ES-I3 (cell line): Measurements from ENCODE around the gene RAB23.

ENCODE experiments used
- H3K36me3 ChIP-seq: 2 replicates; pipeline ENCODE4 v1.6.1; 2013; ENCODE audit warnings: mild to moderate bottlenecking, low read length, control low read depth, moderate library complexity; ENCODE audit not compliant: insufficient read depth
- H3K4me1 ChIP-seq: 2 replicates; pipeline ENCODE4 v1.6.1; 2013; ENCODE audit warnings: mild to moderate bottlenecking, control low read depth, low read length; ENCODE audit not compliant: insufficient read depth
- H3K9ac ChIP-seq: 2 replicates; pipeline ENCODE4 v1.6.1; 2013; ENCODE audit warnings: low read depth, mild to moderate bottlenecking, low read length, moderate library complexity
- H3K9me3 ChIP-seq: 2 replicates; pipeline ENCODE4 v1.6.1; 2013; ENCODE audit warnings: mild to moderate bottlenecking, low read length, moderate library complexity; ENCODE audit not compliant: control insufficient read depth, insufficient read depth

Gene RAB23

DNA sequence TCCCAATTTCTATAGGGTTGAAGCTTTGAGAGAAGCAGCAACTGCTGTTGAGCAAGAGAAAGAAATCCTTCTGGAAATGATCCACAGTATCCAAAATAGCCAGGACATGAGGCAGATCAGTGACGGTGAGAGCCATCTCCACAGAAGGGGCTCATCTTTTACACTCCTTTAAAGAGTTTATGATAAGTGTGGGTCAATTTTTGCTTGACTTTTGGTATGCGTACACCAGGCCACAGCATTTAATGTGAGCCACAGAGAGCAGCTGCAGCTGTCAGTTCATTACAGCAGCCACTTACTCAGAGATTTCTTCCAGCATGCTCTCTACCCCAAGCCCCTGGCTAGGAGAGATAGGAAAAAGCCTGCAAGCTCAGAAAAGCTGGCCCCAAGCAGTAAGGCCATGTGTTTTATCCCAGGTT is 40.1 kb downstream of the RAB23 start:
- no peak overlapping the region for H3K9ac ChIP-seq
- peaks cover 8% of the 10 kb centered on the region for H3K36me3 ChIP-seq
- no peaks in the 10 kb centered on the region for H3K4me1 ChIP-seq

DNA sequence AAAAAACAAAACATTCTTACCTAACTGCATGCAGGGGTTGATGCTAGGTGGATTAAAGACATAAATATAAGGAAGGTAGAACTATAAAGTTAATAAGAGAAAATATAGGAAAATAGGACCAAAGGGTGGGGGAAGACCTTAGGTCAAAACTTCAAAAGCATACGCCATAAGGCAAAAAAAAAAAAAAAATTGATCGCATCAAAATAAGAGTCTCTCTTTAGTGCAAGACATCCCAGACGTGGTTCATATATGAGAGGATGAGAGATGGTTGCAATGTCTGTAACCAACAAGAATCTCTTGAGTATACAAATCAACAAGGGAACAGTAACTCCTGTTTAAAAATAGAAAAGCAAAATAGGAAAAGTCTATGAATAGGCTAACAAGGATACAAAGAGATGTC is 41.5 kb downstream of the RAB23 start:
- H3K36me3 ChIP-seq, result peaks cover 6% of the 10 kb centered on the region
- H3K9ac ChIP-seq, result no peak overlapping the region
- H3K4me1 ChIP-seq, result peaks cover 4% of the 10 kb centered on the region; the same call in 1 of the 2 replicates
- no peaks in the 10 kb centered on the region for H3K9me3 ChIP-seq

More for the DNA sequence above, 40.1 kb downstream of the RAB23 start:
- no peaks in the 10 kb centered on the region for H3K9me3 ChIP-seq

DNA sequence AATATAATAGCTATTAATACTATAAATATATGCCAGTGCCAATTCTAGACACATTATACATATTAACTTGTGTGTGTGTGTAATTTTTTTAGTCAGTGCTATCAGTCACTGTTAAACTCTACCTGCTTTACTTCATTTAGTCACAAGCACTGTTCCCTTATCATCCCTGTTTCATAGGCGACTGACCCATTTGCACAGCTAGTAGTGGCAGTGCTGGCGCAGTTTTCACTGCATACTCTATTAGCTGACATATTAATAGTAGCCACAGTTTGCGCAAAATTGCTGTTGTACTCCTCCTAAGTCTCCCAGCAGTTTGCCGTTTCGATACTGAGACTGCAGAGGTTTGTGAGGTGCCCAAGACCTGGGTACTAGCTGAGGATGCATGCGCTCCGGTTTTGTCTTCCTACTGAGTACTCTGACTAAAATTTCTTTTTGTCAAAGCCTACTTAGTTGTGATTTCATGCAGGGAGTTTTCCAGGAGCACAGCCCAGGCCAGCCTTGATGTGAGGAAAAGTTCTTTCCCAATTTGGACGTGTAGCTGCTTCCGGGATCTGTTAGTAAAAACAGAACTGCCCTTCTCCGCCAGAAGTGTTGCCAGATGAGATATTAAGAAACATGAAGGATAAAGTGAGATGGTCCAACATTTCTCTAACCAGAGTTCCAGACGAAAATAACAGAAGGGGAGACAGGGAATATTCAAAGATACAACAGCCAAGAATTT is 44.4 kb downstream of the RAB23 start:
- Histone ChIP-seq H3K36me3 (peaks cover 4% of the 10 kb centered on the region; the same call in 1 of the 2 replicates), H3K9me3 (no peaks in the 10 kb centered on the region), H3K9ac (no peak overlapping the region), H3K4me1 (peaks cover 12% of the 10 kb centered on the region)

DNA sequence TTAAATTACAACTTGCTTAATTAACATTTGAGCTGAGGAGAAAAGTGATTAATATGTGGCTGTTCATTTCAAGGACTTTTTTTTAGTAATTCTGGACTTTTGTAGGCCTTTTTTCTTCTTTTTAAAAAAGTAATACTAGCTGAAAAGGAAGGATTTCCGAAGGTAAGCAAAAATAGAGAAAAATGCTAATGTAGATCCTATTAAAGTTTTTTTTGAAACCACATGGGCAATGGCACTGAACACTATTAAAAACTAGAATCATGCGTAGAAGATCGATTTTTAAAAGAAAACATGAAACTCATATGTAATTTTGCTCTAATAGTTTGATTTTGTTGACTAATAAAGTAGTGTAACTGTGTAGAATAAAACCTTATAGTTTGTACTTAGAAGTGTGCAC is 47.6 kb downstream of the RAB23 start:
- H3K36me3 ChIP-seq, result no peaks in the 10 kb centered on the region
- peaks cover 12% of the 10 kb centered on the region for H3K4me1 ChIP-seq
- no peaks in the 10 kb centered on the region for H3K9me3 ChIP-seq
- H3K9ac ChIP-seq, result peak overlapping the region; percentile 94; the same call in 1 of the 2 replicates

DNA sequence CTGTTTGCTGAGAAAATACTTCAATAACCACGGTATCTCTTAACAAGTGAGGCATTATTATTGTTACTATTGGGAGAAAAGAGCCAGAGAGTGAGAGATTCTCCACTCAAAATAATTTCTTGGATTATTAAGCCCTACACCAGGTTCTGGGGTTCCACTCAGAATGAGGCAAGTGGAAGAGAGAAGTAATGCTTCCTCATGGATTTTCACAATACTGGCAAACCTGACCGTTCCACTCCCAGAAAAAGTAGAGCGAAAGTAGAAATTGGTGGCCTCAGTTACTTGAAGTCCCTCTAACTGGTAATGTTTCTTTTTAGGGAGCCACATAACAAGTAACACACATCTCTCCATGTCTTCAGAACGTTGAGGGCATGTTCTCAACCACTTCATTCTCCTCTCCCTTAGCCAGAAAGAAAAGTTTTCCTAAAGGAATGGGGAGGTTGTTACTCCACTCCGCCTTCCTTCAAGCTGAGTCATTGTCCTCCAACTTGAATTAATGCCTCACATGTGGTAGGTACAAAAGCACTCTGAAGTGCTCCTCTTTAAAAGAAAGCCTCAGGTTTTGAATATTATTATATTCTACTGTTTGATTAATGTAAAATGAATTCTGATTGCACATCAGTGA is 48.1 kb downstream of the RAB23 start:
- Histone ChIP-seq H3K9ac (peak overlapping the region; percentile 94), H3K9me3 (no peaks in the 10 kb centered on the region), H3K4me1 (peaks cover 12% of the 10 kb centered on the region), H3K36me3 (no peaks in the 10 kb centered on the region)

DNA sequence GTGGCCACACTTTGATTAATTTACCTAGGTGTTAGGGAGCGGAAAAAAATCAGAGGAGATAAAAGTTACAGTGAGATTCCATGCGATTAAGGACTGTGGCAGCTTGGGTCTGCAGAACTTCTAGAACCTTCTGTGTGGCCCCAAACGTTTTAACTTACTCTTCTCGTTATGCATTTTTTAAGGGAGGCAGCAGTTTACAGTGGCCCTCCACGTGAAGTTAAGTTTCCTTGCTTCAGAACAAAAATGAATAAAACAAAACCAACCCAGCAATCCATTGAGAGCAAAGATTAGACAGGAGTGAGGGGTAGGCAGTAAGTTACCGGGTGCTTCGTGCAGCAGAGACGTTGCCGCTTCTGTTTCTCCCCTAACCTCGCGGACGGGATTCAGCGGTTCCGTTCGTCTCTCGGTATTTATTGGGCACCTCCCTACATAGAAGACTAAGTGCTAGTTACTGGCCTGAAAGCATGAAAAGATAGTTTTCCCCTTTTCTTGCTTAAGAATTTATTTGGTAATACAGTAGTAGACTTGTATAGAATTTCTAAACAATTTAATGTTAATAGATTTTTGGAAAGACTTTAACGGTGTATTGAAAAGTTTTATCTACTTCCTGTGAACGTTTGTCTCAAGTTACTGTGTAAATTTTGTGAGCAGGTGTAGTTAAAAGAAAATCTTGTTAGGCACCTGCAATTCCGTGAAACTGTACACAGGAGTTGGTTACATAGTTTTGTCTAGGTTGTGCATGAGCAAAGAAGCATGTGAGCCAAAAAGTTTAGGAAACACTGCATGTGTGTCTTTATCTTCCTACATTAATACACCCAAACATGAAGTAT is 48.8 kb downstream of the RAB23 start:
- Histone ChIP-seq H3K9ac (peak overlapping the region; percentile 94), H3K36me3 (no peaks in the 10 kb centered on the region), H3K9me3 (no peaks in the 10 kb centered on the region), H3K4me1 (peaks cover 12% of the 10 kb centered on the region)

DNA sequence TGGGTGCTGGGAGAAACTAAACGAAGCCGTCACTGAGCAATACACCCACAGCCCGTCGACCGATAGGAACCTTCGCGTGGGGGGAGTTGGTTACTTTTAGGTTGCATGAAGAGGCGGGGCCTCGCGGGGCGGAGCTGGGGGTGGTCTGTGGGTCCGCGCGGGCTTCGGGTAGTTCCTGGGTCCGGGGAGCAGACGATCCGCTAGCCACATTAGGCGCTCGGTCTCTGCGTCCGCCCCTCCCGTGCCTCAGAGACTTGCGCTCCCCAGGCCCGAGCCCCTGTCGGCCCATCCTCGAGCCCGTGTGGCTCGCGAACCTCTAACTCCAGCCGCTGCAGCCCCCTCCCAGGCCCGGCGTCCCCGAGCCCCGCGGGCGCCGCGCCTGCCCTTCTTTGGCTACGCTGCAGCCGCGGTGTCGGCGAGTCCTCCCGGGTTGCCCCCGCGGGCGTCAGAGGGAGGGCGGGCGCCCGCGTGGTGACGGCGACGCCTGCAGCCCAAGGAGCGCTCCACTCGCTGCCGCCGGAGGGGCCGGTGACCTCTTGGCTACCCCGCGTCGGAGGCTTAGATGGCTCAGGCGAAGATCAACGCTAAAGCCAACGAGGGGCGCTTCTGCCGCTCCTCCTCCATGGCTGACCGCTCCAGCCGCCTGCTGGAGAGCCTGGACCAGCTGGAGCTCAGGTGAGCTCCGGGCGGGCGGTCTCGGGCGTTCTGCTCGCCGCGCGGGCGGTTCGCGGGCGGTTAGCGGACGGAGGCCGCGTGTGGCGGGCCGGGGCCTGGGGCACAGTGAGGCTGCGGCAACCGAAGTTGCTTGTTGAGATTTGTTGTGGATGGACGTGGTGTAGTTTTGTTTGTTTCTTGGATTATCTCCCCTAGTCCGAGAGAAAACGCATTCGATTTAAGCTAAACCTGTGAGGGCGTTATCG is 49.7 kb downstream of the RAB23 start, which contains the start of gene BAG2:
Gene BAG2 (plus strand): TSS at position 191 of the 920 bp plus-strand sequence. CDS start 372 bp downstream, at position 563.
- Histone ChIP-seq H3K4me1 (peaks cover 12% of the 10 kb centered on the region), H3K9me3 (no peaks in the 10 kb centered on the region), H3K9ac (peak within 1 kb of the TSS; percentile 94), H3K36me3 (no peaks in the 10 kb centered on the region)

DNA sequence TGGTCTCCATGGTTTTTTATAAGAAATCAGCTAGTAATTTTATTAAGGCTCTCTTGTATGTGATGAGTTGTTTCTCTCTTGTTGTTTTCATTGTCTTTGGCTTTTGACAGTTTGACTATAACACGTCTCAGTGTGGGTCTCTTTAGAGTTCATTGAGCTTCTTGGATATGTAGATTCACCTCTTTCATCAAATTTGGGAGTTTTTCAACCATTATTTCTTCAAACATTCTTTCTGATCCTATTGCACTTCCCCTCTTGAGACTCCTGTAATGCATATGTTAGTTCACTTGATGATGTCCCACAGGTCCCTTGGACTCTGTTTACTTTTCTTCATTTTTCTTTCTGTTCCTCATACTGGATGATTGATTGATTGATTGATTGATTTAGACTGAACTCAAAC is 57.0 kb downstream of the RAB23 start:
- H3K36me3 ChIP-seq, result no peaks in the 10 kb centered on the region
- H3K9ac ChIP-seq, result no peak overlapping the region
- H3K9me3 ChIP-seq, result no peaks in the 10 kb centered on the region
- H3K4me1 ChIP-seq, result no peaks in the 10 kb centered on the region

DNA sequence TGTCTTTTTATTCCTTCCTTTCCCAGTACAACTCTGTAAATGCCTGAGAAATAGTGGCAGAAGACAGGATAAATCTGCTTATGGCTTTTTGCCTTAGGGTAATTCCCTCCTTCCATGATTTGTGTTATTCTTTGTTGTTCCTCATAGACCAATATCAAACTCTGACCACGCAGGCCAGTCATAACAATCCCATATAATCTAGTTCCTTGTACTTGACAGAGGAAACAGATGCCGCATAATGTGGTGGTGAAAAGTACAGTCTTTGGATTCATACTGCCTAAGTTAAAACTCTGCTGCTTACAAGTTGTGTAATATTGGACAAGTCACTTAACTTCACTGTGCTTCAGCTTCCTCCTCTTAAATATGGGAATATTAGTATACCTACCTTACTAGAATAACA is 58.2 kb downstream of the RAB23 start:
- H3K36me3 ChIP-seq, result no peaks in the 10 kb centered on the region
- no peak overlapping the region for H3K9ac ChIP-seq
- no peaks in the 10 kb centered on the region for H3K4me1 ChIP-seq
- no peaks in the 10 kb centered on the region for H3K9me3 ChIP-seq

DNA sequence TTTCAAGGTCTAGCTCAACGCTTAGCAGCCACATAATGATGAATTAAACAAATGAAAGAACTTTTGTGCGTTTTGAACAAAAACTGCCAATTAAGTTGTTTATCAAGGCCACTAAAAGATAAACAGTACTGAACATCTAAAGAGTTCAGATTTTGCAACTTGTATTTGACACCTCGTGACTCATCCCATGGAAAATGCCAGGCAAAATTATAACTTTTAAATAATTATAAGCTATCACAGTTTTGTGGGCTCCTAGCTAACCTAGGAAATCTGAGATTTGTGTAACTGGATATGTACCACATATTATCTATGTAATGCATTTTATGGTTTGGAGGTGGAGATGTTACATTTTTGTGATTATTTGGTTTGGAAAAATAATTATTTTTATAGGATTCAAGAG is 59.6 kb downstream of the RAB23 start:
- Histone ChIP-seq H3K36me3 (no peaks in the 10 kb centered on the region), H3K4me1 (no peaks in the 10 kb centered on the region), H3K9ac (no peak overlapping the region), H3K9me3 (no peaks in the 10 kb centered on the region)

DNA sequence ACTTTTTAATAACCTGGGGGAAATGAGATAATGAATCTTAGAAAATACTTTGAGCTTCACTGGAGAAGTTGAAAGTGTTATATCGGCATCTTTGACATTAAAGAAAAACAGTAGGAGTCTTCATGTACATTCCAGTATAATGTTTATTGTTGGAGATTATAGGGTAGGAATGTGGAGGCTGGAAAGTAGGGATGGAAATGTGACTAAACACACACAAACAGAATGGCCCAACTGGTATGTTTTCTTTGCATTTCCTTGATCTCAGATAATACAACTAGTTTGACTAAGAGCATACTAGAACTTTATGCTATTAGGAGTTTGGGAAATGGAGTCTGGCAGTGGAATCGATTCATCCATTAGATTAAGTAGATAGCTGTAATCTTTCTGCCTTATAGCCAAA is 60.1 kb downstream of the RAB23 start:
- Histone ChIP-seq H3K4me1 (no peaks in the 10 kb centered on the region), H3K9ac (no peak overlapping the region), H3K36me3 (no peaks in the 10 kb centered on the region), H3K9me3 (no peaks in the 10 kb centered on the region)

DNA sequence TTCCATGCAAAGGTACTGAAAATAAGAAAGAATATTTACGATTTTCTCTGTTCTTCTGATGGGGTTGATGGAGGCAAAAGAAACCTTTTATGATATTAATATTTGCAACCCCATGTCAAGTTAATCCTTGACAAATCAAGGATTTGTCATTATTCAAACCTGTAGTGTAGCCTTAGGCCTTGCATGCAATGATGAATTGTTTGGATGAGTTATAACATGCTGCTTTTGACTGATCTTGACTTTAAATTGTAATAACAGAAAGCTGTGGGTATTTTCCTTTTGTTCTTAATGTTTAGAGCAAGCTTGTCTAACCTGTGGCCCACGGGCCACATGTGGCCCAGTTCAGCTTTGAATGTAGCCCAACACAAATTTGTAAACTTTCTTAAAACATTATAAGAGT is 63.0 kb downstream of the RAB23 start:
- H3K9me3 ChIP-seq, result no peaks in the 10 kb centered on the region
- no peak overlapping the region for H3K9ac ChIP-seq
- no peaks in the 10 kb centered on the region; the same call in 1 of the 2 replicates for H3K36me3 ChIP-seq
- H3K4me1 ChIP-seq, result no peaks in the 10 kb centered on the region

DNA sequence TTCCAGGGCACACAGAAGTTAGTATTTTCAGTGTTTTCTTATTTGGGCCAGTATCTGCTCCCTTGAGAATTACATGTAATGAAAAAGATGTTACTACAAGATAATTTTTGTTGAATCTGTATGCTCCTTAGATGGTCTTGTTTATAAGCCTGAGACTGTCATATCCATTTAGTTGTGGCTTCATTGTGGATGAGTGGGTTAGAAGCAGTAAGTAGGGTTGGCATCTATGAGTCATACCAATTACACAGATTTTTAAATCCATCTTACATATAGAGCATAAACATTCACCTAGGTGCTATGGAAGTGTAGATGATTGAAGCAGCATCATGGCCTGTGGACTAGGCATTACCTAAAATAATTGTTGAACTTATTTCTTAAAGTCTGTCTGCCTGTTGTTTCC is 63.4 kb downstream of the RAB23 start:
- no peak overlapping the region for H3K9ac ChIP-seq
- no peaks in the 10 kb centered on the region for H3K4me1 ChIP-seq
- H3K9me3 ChIP-seq, result no peaks in the 10 kb centered on the region
- no peaks in the 10 kb centered on the region; the same call in 1 of the 2 replicates for H3K36me3 ChIP-seq
